HG03066 (cell line): Measurements from ENCODE around the gene DCD.
"Not testable (repeated sequence)": the region's sequence is repeated elsewhere in the genome, so short reads cannot be mapped to it uniquely, and the experiment has no call there.

Source experiments
- ATAC-seq: cut with Tn5 transposase; IDR thresholded peaks from one replicate; pipeline ENCODE4 v1.9.1; 2021; ENCODE audit warnings: low read depth; ENCODE audit not compliant: unreplicated experiment

Gene DCD

DNA sequence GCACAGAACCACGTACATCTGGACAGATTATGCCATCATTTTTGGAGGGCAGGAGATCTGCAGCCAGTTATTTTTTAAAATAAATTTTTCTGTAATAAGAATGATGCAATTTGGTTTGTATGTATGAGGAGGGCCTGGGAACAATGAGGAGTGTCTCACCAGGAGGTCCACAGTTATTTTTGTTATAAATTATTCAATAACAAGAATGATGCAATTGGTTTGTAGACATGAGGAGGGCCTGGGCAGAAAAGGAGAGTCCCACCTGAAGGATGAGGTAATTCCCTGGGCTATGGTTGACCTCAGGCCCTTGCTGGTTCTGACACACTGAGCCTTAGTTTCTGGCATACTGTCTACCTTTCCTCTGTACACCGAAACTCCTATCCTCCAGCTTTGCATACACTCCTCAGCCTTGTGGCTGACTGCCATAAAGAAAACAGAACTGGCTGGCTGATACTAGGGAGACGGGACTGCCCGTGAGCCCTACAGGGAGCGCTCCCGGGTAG lies 9.0 kb upstream of the DCD start:
- no peak for ATAC-seq

- no peak for ATAC-seq
These were observed 6.8 kb upstream of the DCD start for GRCh38 chr12:54654926-54655325.

DNA sequence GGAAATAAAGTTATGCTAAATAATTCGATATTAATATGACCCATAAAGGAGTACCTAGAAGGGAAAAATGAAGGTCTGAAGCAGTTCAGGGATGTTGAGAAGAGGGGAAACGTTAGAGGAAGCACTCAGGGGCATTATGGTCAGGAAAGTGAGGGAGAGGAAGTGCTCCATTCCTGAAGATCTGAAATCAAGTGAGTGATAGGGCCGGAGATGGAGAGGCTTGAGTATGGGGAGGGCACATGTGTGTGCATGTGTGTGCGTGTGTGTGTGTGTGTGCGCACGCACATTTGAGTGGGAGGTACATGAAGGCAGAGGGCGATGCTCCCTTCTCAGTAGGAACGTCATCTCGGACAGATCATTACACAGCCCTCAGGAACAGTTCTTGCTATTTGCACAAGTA lies 4.9 kb upstream of the DCD start:
- ATAC-seq = no peak

GRCh38 chr12:54650889-54651288 lies 2.7 kb upstream of the DCD start:
- no peak for ATAC-seq

GRCh38 chr12:54650409-54650808 lies 2.2 kb upstream of the DCD start:
- ATAC-seq = no peak

- ATAC-seq = no peak
These were observed 1.7 kb upstream of the DCD start for GRCh38 chr12:54649825-54650224.

GRCh38 chr12:54641554-54641953 lies 6.6 kb downstream of the DCD start:
- ATAC-seq = no peak

DNA sequence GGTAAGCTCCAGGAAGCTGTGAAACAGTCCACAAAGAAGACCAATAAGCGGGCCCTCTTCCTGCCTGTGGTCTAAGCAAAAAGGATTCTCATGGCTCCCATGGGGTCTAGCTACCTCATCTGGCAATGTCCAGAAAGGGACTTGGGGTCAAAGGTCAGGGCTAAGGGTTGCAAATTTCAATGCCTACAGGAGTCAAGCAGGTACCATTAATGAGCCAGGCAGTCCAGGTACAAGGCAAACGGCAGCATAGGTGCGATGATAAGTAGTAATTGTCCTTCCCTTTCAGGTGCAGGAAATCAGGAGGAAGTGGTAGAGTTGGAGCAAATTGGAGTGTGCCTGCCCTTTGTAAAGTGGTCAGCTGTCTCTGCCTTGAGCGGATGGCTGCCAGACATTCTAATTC lies 7.1 kb downstream of the DCD start:
- ATAC-seq = no peak

GRCh38 chr12:54639112-54639511 lies 9.1 kb downstream of the DCD start:
- not testable (repeated sequence) for ATAC-seq

GRCh38 chr12:54634795-54635194 lies 13.4 kb downstream of the DCD start, which contains the start of gene LACRT:
Gene LACRT (minus strand): TSS chr12:54634895. CDS start chr12:54634841, 54 bp downstream.
- no peak for ATAC-seq

GRCh38 chr12:54631988-54632728 lies 16.0 kb downstream of the DCD start:
- ATAC-seq = no peak

GRCh38 chr12:54631551-54631950 lies 16.6 kb downstream of the DCD start:
- no peak for ATAC-seq

DNA sequence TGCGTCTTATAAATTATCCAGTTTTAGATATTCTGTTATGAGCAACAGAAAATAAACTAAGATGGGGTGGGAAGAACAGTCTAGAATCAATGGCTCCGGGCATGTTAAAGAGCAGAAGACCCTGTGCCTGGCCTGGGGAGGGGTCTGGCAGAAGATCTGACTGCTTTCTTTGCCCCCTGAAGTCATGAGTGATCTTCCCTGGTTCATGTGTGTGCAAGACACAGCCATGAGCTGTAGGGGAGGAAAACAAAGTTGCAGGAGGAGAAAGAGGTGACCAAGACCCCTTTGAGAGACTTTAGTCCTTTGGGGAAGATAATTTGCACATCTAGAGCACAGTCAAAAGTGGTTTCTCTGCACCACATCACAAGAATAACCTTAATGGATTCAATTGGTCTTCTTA lies 18.2 kb downstream of the DCD start:
- ATAC-seq = no peak

- ATAC-seq = no peak
These were observed 19.8 kb downstream of the DCD start for GRCh38 chr12:54628186-54628846.

GRCh38 chr12:54627304-54627703 lies 20.9 kb downstream of the DCD start:
- no peak for ATAC-seq

- no peak for ATAC-seq
These were observed 22.6 kb downstream of the DCD start for GRCh38 chr12:54625598-54625997.

- ATAC-seq = no peak
These were observed 23.6 kb downstream of the DCD start for GRCh38 chr12:54624315-54625279.

GRCh38 chr12:54622463-54623183 lies 25.5 kb downstream of the DCD start:
- ATAC-seq = no peak

DNA sequence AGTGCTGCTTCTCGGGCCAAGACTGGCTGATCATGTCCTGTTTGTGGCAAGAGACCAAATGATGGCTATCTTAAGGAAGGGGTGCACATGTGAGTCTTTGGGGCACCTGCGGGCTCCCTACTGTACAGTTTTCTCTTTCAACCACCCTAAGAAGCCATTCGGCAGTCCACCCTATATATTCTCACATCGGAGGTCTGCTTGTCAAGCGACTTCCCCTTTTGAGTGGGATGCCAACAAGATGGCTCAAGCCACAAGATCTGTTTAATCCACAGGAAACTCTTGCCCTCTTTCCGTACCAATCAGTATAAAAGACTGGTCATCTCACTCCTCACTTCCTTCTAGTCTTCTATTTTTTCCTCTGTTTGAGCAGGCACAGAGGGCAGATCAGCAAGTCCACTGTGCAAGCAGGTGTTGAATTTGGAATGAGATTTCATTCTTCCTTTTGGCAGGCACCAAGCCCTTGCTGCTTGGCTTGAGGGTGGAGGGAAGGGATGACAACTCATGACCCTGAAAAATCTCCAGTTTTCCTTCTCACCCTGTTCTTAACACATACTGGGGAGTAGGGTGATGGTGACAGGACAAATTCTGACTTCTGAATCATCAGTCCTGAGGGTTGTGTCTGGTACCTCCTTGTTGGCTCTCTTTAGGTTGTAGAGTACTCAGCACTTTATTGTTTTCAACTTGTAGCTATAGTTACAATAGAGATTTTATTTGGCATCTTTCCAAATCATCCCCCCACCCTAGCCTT lies 31.1 kb downstream of the DCD start:
- ATAC-seq = no peak
